ENCODE data around the gene PHF19. TPM values are rescaled to one million over a fixed set of nuclear protein-coding genes. Genes with fewer than 3 reads are reported as not detected.

Gene PHF19
- total and polyA plus RNA-seq, 10 of the 15 experiments (the other 5 are each of a cell fraction or from before 2014, with no cell fraction given) = 26.0 to 133 (median 87.7) TPM

- TF ChIP-seq LARP7 (IDR thresholded peaks at IDR 0.05) (peak; percentile 49), GABPA (IDR thresholded peaks at IDR 0.05; ENCODE audit: low read depth) (no peak), ZNF217 (IDR thresholded peaks at IDR 0.05) (no peak), BCL3 (IDR thresholded peaks at IDR 0.05; ENCODE audit: borderline replicate concordance, insufficient read depth, low read depth, low read length, poor library complexity, severe bottlenecking) (no peak), SPI1 (IDR thresholded peaks at IDR 0.05; ENCODE audit: borderline replicate concordance, insufficient read depth, low read depth, low read length) (no peak)
These were observed 46.8 kb upstream of the PHF19 start (continued) for GRCh38 chr9:120923620-120924328.

- Histone ChIP-seq H3K4me1 (ENCODE audit: control insufficient read depth, insufficient read depth, low read length) (peaks cover 43% of the 10 kb centered on the region), H2AFZ (ENCODE audit: control insufficient read depth, low read depth, low read length) (no peak overlapping the region), H3K4me3 (peak overlapping the region; percentile 88), H3K36me3 (ENCODE audit: control insufficient read depth in 2 of 2, insufficient read depth in 2 of 2, low read length in 1 of 2) (peaks cover 11 to 14% of the 10 kb centered on the region in 2 experiments), H3K9me3 (replicated peaks; ENCODE audit: control insufficient read depth, insufficient read depth, low read length) (no peaks in the 10 kb centered on the region; the same call in 2 of the 3 replicates), H3K27ac (ENCODE audit: control insufficient read depth, insufficient read depth) (peak overlapping the region; percentile 99), H3K27me3 (replicated peaks in 1 of 2; ENCODE audit: control insufficient read depth in 2 of 2, insufficient read depth in 2 of 2, low read length in 1 of 2) (no peaks in the 10 kb centered on the region), H3K9ac (ENCODE audit: control insufficient read depth, insufficient read depth, low read length) (peak overlapping the region; percentile 99), H3K79me2 (ENCODE audit: control insufficient read depth, insufficient read depth, low read length) (peaks cover 96% of the 10 kb centered on the region), H3K4me2 (ENCODE audit: control insufficient read depth, insufficient read depth) (peak overlapping the region; percentile 38), H4K20me1 (ENCODE audit: control insufficient read depth, insufficient read depth) (no peaks in the 10 kb centered on the region)
- ATAC-seq (no peak), DNase-seq (ENCODE audit: low read depth, low spot score) (no peak), FAIRE-seq (no peak)
- POLR2A ChIA-PET = interaction anchor here (0.6 to 18.1 kb wide), 10 partner anchors 12 to 265 kb away, joined by 3 to 383 read pairs (median 4); partner anchors contain the start of genes FBXW2 and PHF19
- intact Hi-C loops (cut with micrococcal nuclease; ENCODE audit: unreplicated experiment) (loop anchor here (10.0 kb wide), 1 partner anchor 338 kb away; the partner anchor contains the start of gene CDK5RAP2), in situ Hi-C loops (cut with MboI) (no loop called here)
- 12% methylated on average over 7 of the region's 7 CpGs for WGBS (ENCODE audit: insufficient coverage, insufficient replicate concordance, low lambda C conversion rate, missing lambda C conversion rate)
- SMC1A ChIA-PET (ENCODE audit: uncharacterized antibody, unreplicated experiment) = interaction anchor here (1.0 to 26.1 kb wide), 8 partner anchors 9 to 49 kb away, joined by 3 to 522 read pairs (median 4); no protein-coding TSS in a partner anchor
- no TSS peak for BruUV-seq (replicated peaks)
- CTCF ChIA-PET = interaction anchor here (0.9 to 7.6 kb wide), 9 partner anchors 12 to 167 kb away, joined by 3 to 110 read pairs (median 5); no protein-coding TSS in a partner anchor
- RAD21 ChIA-PET (ENCODE audit: unreplicated experiment) = interaction anchor here (0.9 to 11.9 kb wide), 5 partner anchors 12 to 137 kb away, joined by 3 to 196 read pairs (median 15); no protein-coding TSS in a partner anchor
- TF ChIP-seq GATAD2B (conservative IDR thresholded peaks at IDR 0.05; ENCODE audit: low read depth) (no peak), RAD21 (IDR thresholded peaks at IDR 0.05; ENCODE audit: insufficient read depth, low read depth, low read length) (no peak), ESRRA (IDR thresholded peaks at IDR 0.05; ENCODE audit: low read length) (no peak), MYB (IDR thresholded peaks at IDR 0.05; ENCODE audit: borderline replicate concordance, low read depth, low read length) (no peak), TCF12 (IDR thresholded peaks at IDR 0.05; ENCODE audit: low read depth, low read length) (no peak), POU2F2 (IDR thresholded peaks at IDR 0.05; ENCODE audit: borderline replicate concordance, low read depth, low read length) (0 out of 3 replicates have a peak, but pooled peaks have one; percentile 16), FOXM1 (IDR thresholded peaks at IDR 0.05; ENCODE audit: low read depth, low read length) (no peak), SMAD5 (IDR thresholded peaks at IDR 0.05; ENCODE audit: low read depth) (peak; percentile 58; the same call in 1 of the 2 replicates), CBX5 (IDR thresholded peaks at IDR 0.05; ENCODE audit: low read depth) (no peak), HDAC2 (IDR thresholded peaks at IDR 0.05) (no peak), RUNX3 (IDR thresholded peaks at IDR 0.05; ENCODE audit: low read length) (no peak), SUZ12 (IDR thresholded peaks at IDR 0.05; ENCODE audit: unreplicated experiment) (no peak), SRF (IDR thresholded peaks at IDR 0.05; ENCODE audit: low read depth in 2 of 2, low read length in 2 of 2) (no peak), EGR1 (IDR thresholded peaks at IDR 0.05; ENCODE audit: borderline replicate concordance in 1 of 2, low read depth in 2 of 2, low read length in 2 of 2) (no peak), BMI1 (IDR thresholded peaks at IDR 0.05; ENCODE audit: borderline replicate concordance) (0 out of 2 replicates have a peak, but pooled peaks have one; percentile 12), POLR2AphosphoS5 (IDR thresholded peaks at IDR 0.05; ENCODE audit: low read length) (peak; percentile 62), DPF2 (IDR thresholded peaks at IDR 0.05) (no peak)
These were observed 45.6 kb upstream of the PHF19 start for GRCh38 chr9:120922404-120923195.

All from GM12878 (cell line).